Brain pericyte (primary cell): ENCODE measurements around the gene ALDH1A3.

Source experiments
- DNase-seq: peaks from one replicate; pipeline ENCODE4 v3.0.0-alpha.2; 2012; ENCODE audit warnings: low read depth, low spot score

Gene ALDH1A3

GRCh38 chr15:100949691-100950090, 70.1 kb downstream of the ALDH1A3 start:
- no peak for DNase-seq

GRCh38 chr15:100951965-100952364, 72.3 kb downstream of the ALDH1A3 start:
- no peak for DNase-seq

- DNase-seq: no peak
These were observed 72.9 kb downstream of the ALDH1A3 start for GRCh38 chr15:100952566-100952965.

- DNase-seq: peak; percentile 6
These were observed 78.9 kb downstream of the ALDH1A3 start for GRCh38 chr15:100958326-100959065.

GRCh38 chr15:100959066-100960050, 79.7 kb downstream of the ALDH1A3 start:
- DNase-seq: no peak
